ENCODE data around the gene CD40LG. TPM values are rescaled to one million over a fixed set of nuclear protein-coding genes. Genes with fewer than 3 reads are reported as not detected.

CD40LG gene
- total RNA-seq, 2 experiments from 2014 or later = not detected

DNA sequence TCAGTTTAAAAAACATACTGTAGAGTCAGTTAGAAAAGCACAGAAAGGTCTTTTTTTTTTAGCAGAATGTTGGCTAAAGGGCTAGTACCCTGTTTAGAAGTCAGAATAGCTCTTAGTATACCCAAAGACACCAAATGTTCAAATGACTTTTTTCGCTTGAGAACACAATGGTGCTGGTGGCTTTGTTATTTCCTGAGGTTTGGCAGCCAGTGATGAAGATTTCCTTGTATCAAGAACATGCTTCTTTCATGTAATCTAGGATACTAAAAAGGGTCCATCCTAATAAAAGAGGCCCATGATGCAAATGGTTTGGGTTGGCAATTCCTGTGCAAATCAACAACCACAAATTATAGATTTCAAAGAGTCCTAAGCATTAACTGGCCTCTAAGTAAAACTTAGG, 21.1 kb upstream of the CD40LG start:
- no peaks in the 10 kb centered on the region for H4K20me1 ChIP-seq (ENCODE audit: insufficient read depth, low read length)
- TF ChIP-seq, protein P1, sequence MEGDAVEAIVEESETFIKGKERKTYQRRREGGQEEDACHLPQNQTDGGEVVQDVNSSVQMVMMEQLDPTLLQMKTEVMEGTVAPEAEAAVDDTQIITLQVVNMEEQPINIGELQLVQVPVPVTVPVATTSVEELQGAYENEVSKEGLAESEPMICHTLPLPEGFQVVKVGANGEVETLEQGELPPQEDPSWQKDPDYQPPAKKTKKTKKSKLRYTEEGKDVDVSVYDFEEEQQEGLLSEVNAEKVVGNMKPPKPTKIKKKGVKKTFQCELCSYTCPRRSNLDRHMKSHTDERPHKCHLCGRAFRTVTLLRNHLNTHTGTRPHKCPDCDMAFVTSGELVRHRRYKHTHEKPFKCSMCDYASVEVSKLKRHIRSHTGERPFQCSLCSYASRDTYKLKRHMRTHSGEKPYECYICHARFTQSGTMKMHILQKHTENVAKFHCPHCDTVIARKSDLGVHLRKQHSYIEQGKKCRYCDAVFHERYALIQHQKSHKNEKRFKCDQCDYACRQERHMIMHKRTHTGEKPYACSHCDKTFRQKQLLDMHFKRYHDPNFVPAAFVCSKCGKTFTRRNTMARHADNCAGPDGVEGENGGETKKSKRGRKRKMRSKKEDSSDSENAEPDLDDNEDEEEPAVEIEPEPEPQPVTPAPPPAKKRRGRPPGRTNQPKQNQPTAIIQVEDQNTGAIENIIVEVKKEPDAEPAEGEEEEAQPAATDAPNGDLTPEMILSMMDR (conservative IDR thresholded peaks at IDR 0.05; ENCODE audit: low read length) = no peak
- TF ChIP-seq EZH2phosphoT487 (IDR thresholded peaks at IDR 0.05; ENCODE audit: borderline replicate concordance, low read depth, low read length) = no peak
- ChIA-PET POLR2A (interaction anchor here (1.4 kb wide), 1 partner anchor 9 kb away, joined by 3 read pairs; no protein-coding TSS in a partner anchor), CTCF (ENCODE audit: unreplicated experiment) (no interaction called here)
- H3K27ac ChIP-seq (ENCODE audit: low read depth, low read length, poor library complexity, severe bottlenecking) = no peak overlapping the region
- H3K36me3 ChIP-seq (ENCODE audit: insufficient read depth, low read length) = no peaks in the 10 kb centered on the region
- intact Hi-C loops (cut with micrococcal nuclease; ENCODE audit: unreplicated experiment) = no loop called here
- no peak overlapping the region for H2AFZ ChIP-seq (ENCODE audit: low read length)
- H3K79me2 ChIP-seq (ENCODE audit: insufficient read depth, low read depth, low read length) = no peaks in the 10 kb centered on the region
- H3K4me3 ChIP-seq (ENCODE audit: low read depth, low read length, poor library complexity, severe bottlenecking) = no peak overlapping the region
- H3K4me1 ChIP-seq (ENCODE audit: insufficient read depth, low read length, poor library complexity, severe bottlenecking) = no peaks in the 10 kb centered on the region
- no peak for DNase-seq (ENCODE audit: low spot score)
- no peak overlapping the region for H3K4me2 ChIP-seq (ENCODE audit: low read length)
- H3K9me2 ChIP-seq (ENCODE audit: insufficient read depth, low read length) = no peaks in the 10 kb centered on the region
- no peaks in the 10 kb centered on the region for H3K9me3 ChIP-seq (ENCODE audit: low read length)
- BruUV-seq (replicated peaks) = no TSS peak

DNA sequence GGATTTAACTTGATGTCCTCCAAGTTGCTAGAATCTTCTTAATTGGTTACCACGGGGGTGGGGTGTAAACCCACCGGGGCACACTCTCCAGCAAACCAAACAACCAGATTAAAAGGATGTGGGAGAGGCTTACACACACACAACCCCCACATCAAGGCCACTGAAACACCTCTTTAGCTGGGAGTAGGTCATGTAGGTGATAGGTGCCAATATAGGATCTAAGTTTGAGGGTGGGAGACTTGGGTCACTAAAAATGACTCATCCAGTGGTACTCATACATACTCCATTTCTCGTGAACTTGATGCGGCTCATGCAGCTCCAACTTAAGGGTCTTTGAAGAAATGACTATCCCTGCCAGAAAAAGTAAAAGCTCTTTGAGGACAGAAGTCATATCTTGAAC, 20.5 kb upstream of the CD40LG start:
- no peak for DNase-seq (ENCODE audit: low spot score)
- H3K27ac ChIP-seq (ENCODE audit: low read depth, low read length, poor library complexity, severe bottlenecking) = no peak overlapping the region
- no peaks in the 10 kb centered on the region for H3K9me3 ChIP-seq (ENCODE audit: low read length)
- no peaks in the 10 kb centered on the region for H3K9me2 ChIP-seq (ENCODE audit: insufficient read depth, low read length)
- H3K79me2 ChIP-seq (ENCODE audit: insufficient read depth, low read depth, low read length) = no peaks in the 10 kb centered on the region
- BruUV-seq (replicated peaks) = no TSS peak
- H3K36me3 ChIP-seq (ENCODE audit: insufficient read depth, low read length) = no peaks in the 10 kb centered on the region
- no peak overlapping the region for H3K4me2 ChIP-seq (ENCODE audit: low read length)
- TF ChIP-seq, protein P1 (conservative IDR thresholded peaks at IDR 0.05; ENCODE audit: low read length) = no peak
- TF ChIP-seq EZH2phosphoT487 (IDR thresholded peaks at IDR 0.05; ENCODE audit: borderline replicate concordance, low read depth, low read length) = no peak
- no peaks in the 10 kb centered on the region for H4K20me1 ChIP-seq (ENCODE audit: insufficient read depth, low read length)
- ChIA-PET POLR2A (interaction anchor here (0.5 to 0.6 kb wide), 2 partner anchors 13 to 185 kb away, joined by 5 to 8 read pairs; no protein-coding TSS in a partner anchor), CTCF (ENCODE audit: unreplicated experiment) (no interaction called here)
- H2AFZ ChIP-seq (ENCODE audit: low read length) = no peak overlapping the region
- no peak overlapping the region for H3K4me3 ChIP-seq (ENCODE audit: low read depth, low read length, poor library complexity, severe bottlenecking)
- H3K4me1 ChIP-seq (ENCODE audit: insufficient read depth, low read length, poor library complexity, severe bottlenecking) = no peaks in the 10 kb centered on the region
- intact Hi-C loops (cut with micrococcal nuclease; ENCODE audit: unreplicated experiment) = no loop called here

DNA sequence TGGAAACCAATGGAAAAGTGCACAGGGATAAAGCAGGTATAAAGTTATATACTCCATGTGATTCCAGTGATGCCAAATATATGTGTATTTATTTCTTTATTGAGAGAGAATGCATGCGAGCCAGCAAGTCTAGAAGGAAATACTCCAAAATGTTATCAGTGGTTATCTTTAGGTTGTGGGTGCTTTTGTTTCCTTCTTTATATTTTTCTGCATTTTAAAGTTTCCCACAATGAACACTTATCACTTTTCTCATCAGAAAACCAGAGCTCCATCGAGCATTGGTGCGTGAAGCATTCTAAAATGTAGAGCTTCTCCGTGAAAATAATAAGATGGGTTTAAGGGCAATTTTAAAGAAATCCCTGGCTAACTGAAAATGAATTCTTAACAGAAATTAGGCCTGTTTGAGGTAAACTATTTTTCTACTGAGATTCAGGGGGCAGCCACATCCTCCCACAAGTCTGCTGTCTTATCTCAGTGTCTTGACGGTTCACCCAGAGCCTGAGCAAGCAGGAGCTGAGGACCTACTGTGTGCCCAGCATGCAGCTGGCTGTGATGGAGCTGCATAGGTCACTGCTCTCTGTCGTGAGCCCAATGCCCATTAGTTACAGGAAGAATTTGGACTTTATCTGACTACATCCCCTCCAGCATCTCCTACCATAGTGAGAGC, 18.7 kb upstream of the CD40LG start:
- H3K9me2 ChIP-seq (ENCODE audit: insufficient read depth, low read length) = no peaks in the 10 kb centered on the region
- no peak overlapping the region for H2AFZ ChIP-seq (ENCODE audit: low read length)
- intact Hi-C loops (cut with micrococcal nuclease; ENCODE audit: unreplicated experiment) = no loop called here
- H3K9me3 ChIP-seq (ENCODE audit: low read length) = no peaks in the 10 kb centered on the region
- TF ChIP-seq, protein P1 (conservative IDR thresholded peaks at IDR 0.05; ENCODE audit: low read length) = no peak
- no peak for TF ChIP-seq EZH2phosphoT487 (IDR thresholded peaks at IDR 0.05; ENCODE audit: borderline replicate concordance, low read depth, low read length)
- no peaks in the 10 kb centered on the region for H3K79me2 ChIP-seq (ENCODE audit: insufficient read depth, low read depth, low read length)
- H3K27ac ChIP-seq (ENCODE audit: low read depth, low read length, poor library complexity, severe bottlenecking) = no peak overlapping the region
- no peak overlapping the region for H3K4me3 ChIP-seq (ENCODE audit: low read depth, low read length, poor library complexity, severe bottlenecking)
- no peaks in the 10 kb centered on the region for H4K20me1 ChIP-seq (ENCODE audit: insufficient read depth, low read length)
- no peaks in the 10 kb centered on the region for H3K4me1 ChIP-seq (ENCODE audit: insufficient read depth, low read length, poor library complexity, severe bottlenecking)
- DNase-seq (ENCODE audit: low spot score) = no peak
- H3K36me3 ChIP-seq (ENCODE audit: insufficient read depth, low read length) = no peaks in the 10 kb centered on the region
- no TSS peak for BruUV-seq (replicated peaks)
- CTCF ChIA-PET (ENCODE audit: unreplicated experiment) = no interaction called here
- POLR2A ChIA-PET = no interaction called here
- H3K4me2 ChIP-seq (ENCODE audit: low read length) = no peak overlapping the region

All from OCI-LY7 (cell line).